Bronchial epithelial cell (primary cell): ENCODE data around the gene UFM1. TPM values are rescaled to one million over a fixed set of nuclear protein-coding genes. Genes with fewer than 3 reads are reported as not detected.

ENCODE experiments used
- DNase-seq: peaks from one replicate; pipeline ENCODE4 v3.0.0-alpha.2; 2010; ENCODE audit warnings: low read depth
- FAIRE-seq: peaks from 2 replicates; lab custom pipeline; 2011; peaks lifted over from hg19 to GRCh38; lab: Jason Lieb, UNC
- H3K27me3 ChIP-seq: 2 replicates; pipeline ENCODE4 v1.5.1; 2011; ENCODE audit warnings: low read length; ENCODE audit not compliant: control insufficient read depth, insufficient read depth
- H3K36me3 ChIP-seq: 2 replicates; pipeline ENCODE4 v1.5.1; 2011; ENCODE audit warnings: low read length; ENCODE audit not compliant: control insufficient read depth, insufficient read depth
- H3K4me3 ChIP-seq: 2 replicates; pipeline ENCODE4 v1.5.1; 2011; ENCODE audit warnings: mild to moderate bottlenecking, low read depth, low read length, control low read depth
- CTCF ChIP-seq: IDR thresholded peaks from 2 replicates; pipeline ENCODE4 v1.5.1; 2011; ENCODE audit warnings: mild to moderate bottlenecking, moderate library complexity, low read length, control low read depth, inconsistent platforms; ENCODE audit not compliant: insufficient read depth, severe bottlenecking
- total RNA-seq: library from RNA; depleted of rRNA; stranded (reverse); fragments of >200 nt; gene quantifications from 2 replicates; pipeline ENCODE4 v1.2.1, GENCODE V29; 2014

Gene UFM1
- total RNA-seq, 1 donor from 2014 or later, result 130 TPM

- FAIRE-seq, result no peak
- H3K27me3 ChIP-seq, result no peaks in the 10 kb centered on the region
- no peaks in the 10 kb centered on the region for H3K36me3 ChIP-seq
- H3K4me3 ChIP-seq, result no peak overlapping the region
- no peak for DNase-seq
- no peak for TF ChIP-seq CTCF
Observed at GRCh38 chr13:38412266-38412665, 62.6 kb downstream of the UFM1 start.
